SKM-1 treated with dmso at 0.1 percent for 144 hours (cell line): ENCODE results near the gene RAB40A.
"Not testable (repeated sequence)": the region's sequence is repeated elsewhere in the genome, so short reads cannot be mapped to it uniquely, and the experiment has no call there.

ENCODE experiments used
- DNase-seq: peaks from one replicate; lab custom pipeline; 2025; ENCODE audit not compliant: unreplicated experiment; lab: John Stamatoyannopoulos, UW

The RAB40A gene

GRCh38 chrX:103464774-103465117, 54.5 kb downstream of the RAB40A start:
- DNase-seq, result peak; percentile 37

- DNase-seq, result peak; percentile 19
These were observed 55.1 kb downstream of the RAB40A start for GRCh38 chrX:103464072-103464773.

GRCh38 chrX:103461156-103461555, 58.1 kb downstream of the RAB40A start:
- no peak for DNase-seq

- DNase-seq, result not testable (repeated sequence)
These were observed 59.1 kb downstream of the RAB40A start for GRCh38 chrX:103460001-103460755.

- no peak for DNase-seq
These were observed 65.6 kb downstream of the RAB40A start for GRCh38 chrX:103453655-103454054.
